ENCODE measurements around the gene MADD. TPM values are rescaled to one million over a fixed set of nuclear protein-coding genes. Genes with fewer than 3 reads are reported as not detected.

The MADD gene
- total RNA-seq, 1 donor from 2014 or later = 53.7 TPM

- peak; percentile 87 for DNase-seq
- Histone ChIP-seq H3K36me3 (peaks cover 7% of the 10 kb centered on the region), H3K4me1 (peaks cover 66% of the 10 kb centered on the region), H3K9me3 (no peaks in the 10 kb centered on the region), H3K4me3 (peak within 1 kb of the TSS; percentile 52), H3K27ac (peak within 1 kb of the TSS; percentile 74), H3K27me3 (ENCODE audit: low read depth) (no peaks in the 10 kb centered on the region)
- peak; percentile 51 for TF ChIP-seq CTCF (IDR thresholded peaks at IDR 0.05)
- peak; percentile 82 to 85 for ATAC-seq
- intact Hi-C loops (cut with DNase I) = no loop called here
Observed at GRCh38 chr11:47257517-47258316, 12.2 kb upstream of the MADD start, which contains the start of gene NR1H3. Gene NR1H3, plus strand, starts transcription at chr11:47257996. Its CDS starts 1,221 bp downstream, at chr11:47259217.

DNA sequence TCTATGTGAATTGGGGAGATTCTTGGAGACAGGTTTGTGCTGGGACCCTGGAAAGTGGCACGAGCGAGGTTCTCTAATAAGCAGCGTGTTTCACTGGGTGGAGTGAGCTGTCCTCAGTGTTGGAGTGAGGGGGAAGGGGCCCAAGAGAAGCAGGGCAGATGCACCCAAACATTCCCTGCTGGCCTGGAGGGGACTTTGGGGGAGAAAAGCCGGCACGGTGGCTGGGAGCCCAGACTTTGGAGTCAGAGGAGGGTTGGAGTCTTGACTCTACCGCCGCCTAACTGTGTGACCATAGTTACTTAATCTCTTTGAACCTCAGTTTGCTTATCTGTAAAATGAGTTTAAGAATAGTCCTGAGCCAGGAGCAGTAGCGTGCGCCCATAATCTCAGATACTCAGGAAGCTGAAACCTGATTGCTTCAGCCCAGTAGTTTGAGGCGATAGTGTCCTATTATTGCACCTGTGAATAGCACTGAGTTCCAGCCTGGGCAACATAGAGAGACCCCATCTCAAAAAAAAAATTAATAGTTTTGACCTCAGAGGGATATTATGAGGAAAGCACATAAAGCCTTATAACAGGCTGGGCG is 11.5 kb upstream of the MADD start:
- intact Hi-C loops (cut with DNase I) = no loop called here
- H3K4me1 ChIP-seq = peaks cover 66% of the 10 kb centered on the region
- ATAC-seq = no peak
- peaks cover 7% of the 10 kb centered on the region for H3K36me3 ChIP-seq
- DNase-seq = no peak
- no peaks in the 10 kb centered on the region for H3K9me3 ChIP-seq
- H3K27me3 ChIP-seq (ENCODE audit: low read depth) = no peaks in the 10 kb centered on the region
- H3K4me3 ChIP-seq = peak overlapping the region; percentile 52
- H3K27ac ChIP-seq = peak overlapping the region; percentile 74
- TF ChIP-seq CTCF (IDR thresholded peaks at IDR 0.05) = no peak

GRCh38 chr11:47259232-47259977 is 10.5 kb upstream of the MADD start:
- peaks cover 56% of the 10 kb centered on the region for H3K4me1 ChIP-seq
- peaks cover 7% of the 10 kb centered on the region for H3K36me3 ChIP-seq
- intact Hi-C loops (cut with DNase I) = no loop called here
- no peaks in the 10 kb centered on the region for H3K27me3 ChIP-seq (ENCODE audit: low read depth)
- H3K27ac ChIP-seq = no peak overlapping the region
- H3K4me3 ChIP-seq = peak overlapping the region; percentile 16
- ATAC-seq = peak; percentile 54 to 70
- no peaks in the 10 kb centered on the region for H3K9me3 ChIP-seq
- peak; percentile 48 for DNase-seq
- peak; percentile 69 for TF ChIP-seq CTCF (IDR thresholded peaks at IDR 0.05)

- H3K4me3 ChIP-seq = no peak overlapping the region
- ATAC-seq (no peak), DNase-seq (peak; percentile 37)
- TF ChIP-seq CTCF (IDR thresholded peaks at IDR 0.05) = no peak
- intact Hi-C loops (cut with DNase I) = no loop called here
- H3K36me3 ChIP-seq = peaks cover 7% of the 10 kb centered on the region
- H3K27ac ChIP-seq = no peak overlapping the region
- no peaks in the 10 kb centered on the region for H3K27me3 ChIP-seq (ENCODE audit: low read depth)
- H3K9me3 ChIP-seq = no peaks in the 10 kb centered on the region
- H3K4me1 ChIP-seq = peaks cover 52% of the 10 kb centered on the region
Observed at GRCh38 chr11:47260366-47260765, 9.6 kb upstream of the MADD start.

DNA sequence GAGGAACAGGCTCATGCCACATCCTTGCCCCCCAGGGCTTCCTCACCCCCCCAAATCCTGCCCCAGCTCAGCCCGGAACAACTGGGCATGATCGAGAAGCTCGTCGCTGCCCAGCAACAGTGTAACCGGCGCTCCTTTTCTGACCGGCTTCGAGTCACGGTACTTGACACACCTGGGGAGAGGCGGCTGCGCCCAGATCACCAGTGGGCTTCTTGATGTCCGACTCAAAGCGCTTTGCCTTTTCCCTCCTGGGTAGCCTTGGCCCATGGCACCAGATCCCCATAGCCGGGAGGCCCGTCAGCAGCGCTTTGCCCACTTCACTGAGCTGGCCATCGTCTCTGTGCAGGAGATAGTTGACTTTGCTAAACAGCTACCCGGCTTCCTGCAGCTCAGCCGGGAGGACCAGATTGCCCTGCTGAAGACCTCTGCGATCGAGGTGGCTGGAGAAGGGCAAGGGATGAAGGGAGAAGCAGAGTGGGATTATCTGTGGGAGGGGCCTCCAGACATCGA is 8.6 kb upstream of the MADD start:
- ATAC-seq = no peak
- Histone ChIP-seq H3K27me3 (ENCODE audit: low read depth) (no peaks in the 10 kb centered on the region), H3K36me3 (peaks cover 8% of the 10 kb centered on the region), H3K4me1 (peaks cover 47% of the 10 kb centered on the region), H3K9me3 (no peaks in the 10 kb centered on the region), H3K4me3 (no peak overlapping the region), H3K27ac (no peak overlapping the region)
- TF ChIP-seq CTCF (IDR thresholded peaks at IDR 0.05) = no peak
- intact Hi-C loops (cut with DNase I) = no loop called here
- peak; percentile 37 for DNase-seq

Data from lower lobe of right lung (tissue), 2 donors.